ENCODE results near the gene TBC1D4. TPM values are rescaled to one million over a fixed set of nuclear protein-coding genes. Genes with fewer than 3 reads are reported as not detected.
A peak's percentile ranks its signal among the peaks of the same experiment; 100 is the strongest.

TBC1D4 gene
- total and polyA plus RNA-seq, 10 of the 15 experiments (the other 5 are each of a cell fraction or from before 2014, with no cell fraction given) = 11.0 to 38.6 (median 25.5) TPM

DNA sequence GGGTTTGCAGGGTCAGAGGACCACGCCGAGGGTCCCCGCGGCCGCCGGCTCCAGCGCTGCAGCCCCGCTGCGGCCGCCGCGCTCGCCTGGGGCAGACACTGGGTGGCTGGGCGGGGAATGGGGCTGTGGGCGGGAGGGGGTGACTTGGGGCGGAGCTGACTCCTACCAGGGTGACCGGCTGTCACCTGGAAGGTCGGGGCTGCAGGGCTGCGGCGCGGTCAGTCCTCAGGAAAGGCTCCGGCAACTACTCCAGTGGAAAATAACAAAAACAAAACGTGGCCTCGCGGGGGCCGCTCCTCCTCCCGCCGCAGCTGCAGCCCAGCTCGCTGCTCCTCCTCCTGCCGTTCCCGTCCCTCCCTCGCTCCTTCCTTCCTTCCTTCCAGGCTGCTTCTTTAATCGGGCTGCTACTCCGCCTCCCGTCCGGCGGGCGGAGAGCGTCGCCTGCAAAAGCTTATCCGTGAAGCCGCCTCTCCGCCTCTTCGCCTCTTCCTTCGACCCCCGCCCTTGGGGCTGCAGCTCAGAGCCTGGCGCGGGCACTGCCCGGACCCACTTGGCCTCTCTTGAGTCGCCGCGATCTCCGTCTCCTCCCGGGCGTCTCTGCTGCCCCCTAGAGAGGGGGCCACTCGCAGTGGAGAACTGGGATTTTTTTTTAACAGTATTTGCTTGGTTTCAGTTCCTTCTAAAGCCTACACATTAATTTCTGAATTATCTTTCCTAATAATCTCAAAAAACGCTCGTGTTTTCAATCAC, at the start of gene TBC1D4 (continued):
- TF ChIP-seq, protein P1, sequence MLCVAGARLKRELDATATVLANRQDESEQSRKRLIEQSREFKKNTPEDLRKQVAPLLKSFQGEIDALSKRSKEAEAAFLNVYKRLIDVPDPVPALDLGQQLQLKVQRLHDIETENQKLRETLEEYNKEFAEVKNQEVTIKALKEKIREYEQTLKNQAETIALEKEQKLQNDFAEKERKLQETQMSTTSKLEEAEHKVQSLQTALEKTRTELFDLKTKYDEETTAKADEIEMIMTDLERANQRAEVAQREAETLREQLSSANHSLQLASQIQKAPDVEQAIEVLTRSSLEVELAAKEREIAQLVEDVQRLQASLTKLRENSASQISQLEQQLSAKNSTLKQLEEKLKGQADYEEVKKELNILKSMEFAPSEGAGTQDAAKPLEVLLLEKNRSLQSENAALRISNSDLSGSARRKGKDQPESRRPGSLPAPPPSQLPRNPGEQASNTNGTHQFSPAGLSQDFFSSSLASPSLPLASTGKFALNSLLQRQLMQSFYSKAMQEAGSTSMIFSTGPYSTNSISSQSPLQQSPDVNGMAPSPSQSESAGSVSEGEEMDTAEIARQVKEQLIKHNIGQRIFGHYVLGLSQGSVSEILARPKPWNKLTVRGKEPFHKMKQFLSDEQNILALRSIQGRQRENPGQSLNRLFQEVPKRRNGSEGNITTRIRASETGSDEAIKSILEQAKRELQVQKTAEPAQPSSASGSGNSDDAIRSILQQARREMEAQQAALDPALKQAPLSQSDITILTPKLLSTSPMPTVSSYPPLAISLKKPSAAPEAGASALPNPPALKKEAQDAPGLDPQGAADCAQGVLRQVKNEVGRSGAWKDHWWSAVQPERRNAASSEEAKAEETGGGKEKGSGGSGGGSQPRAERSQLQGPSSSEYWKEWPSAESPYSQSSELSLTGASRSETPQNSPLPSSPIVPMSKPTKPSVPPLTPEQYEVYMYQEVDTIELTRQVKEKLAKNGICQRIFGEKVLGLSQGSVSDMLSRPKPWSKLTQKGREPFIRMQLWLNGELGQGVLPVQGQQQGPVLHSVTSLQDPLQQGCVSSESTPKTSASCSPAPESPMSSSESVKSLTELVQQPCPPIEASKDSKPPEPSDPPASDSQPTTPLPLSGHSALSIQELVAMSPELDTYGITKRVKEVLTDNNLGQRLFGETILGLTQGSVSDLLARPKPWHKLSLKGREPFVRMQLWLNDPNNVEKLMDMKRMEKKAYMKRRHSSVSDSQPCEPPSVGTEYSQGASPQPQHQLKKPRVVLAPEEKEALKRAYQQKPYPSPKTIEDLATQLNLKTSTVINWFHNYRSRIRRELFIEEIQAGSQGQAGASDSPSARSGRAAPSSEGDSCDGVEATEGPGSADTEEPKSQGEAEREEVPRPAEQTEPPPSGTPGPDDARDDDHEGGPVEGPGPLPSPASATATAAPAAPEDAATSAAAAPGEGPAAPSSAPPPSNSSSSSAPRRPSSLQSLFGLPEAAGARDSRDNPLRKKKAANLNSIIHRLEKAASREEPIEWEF (IDR thresholded peaks at IDR 0.05; ENCODE audit: insufficient replicate concordance, low read depth, low read length) = no peak
- TF ChIP-seq RAD51 (IDR thresholded peaks at IDR 0.05) = no peak
- peak; percentile 70 for TF ChIP-seq BACH1 (IDR thresholded peaks at IDR 0.05; ENCODE audit: borderline replicate concordance)
- TF ChIP-seq POLR2A (IDR thresholded peaks at IDR 0.05; ENCODE audit: low read depth, low read length) = peak; percentile 73
- peak; percentile 65; the same call in 1 of the 3 replicates for TF ChIP-seq POU2F2 (IDR thresholded peaks at IDR 0.05; ENCODE audit: borderline replicate concordance, low read depth, low read length)
- TF ChIP-seq HDAC6 (IDR thresholded peaks at IDR 0.05; ENCODE audit: unreplicated experiment) = no peak
- no peak for TF ChIP-seq SIN3A (IDR thresholded peaks at IDR 0.05; ENCODE audit: low read depth, low read length)
- peak; percentile 69 for TF ChIP-seq NFIC (IDR thresholded peaks at IDR 0.05; ENCODE audit: low read depth, low read length)
- TF ChIP-seq NFYB (IDR thresholded peaks at IDR 0.05; ENCODE audit: insufficient read depth, low read depth, low read length) = no peak
- TF ChIP-seq NFXL1 (IDR thresholded peaks at IDR 0.05; ENCODE audit: borderline replicate concordance) = no peak
- no peak for TF ChIP-seq CHD1 (IDR thresholded peaks at IDR 0.05; ENCODE audit: low read depth, low read length)
- TF ChIP-seq, protein P2, sequence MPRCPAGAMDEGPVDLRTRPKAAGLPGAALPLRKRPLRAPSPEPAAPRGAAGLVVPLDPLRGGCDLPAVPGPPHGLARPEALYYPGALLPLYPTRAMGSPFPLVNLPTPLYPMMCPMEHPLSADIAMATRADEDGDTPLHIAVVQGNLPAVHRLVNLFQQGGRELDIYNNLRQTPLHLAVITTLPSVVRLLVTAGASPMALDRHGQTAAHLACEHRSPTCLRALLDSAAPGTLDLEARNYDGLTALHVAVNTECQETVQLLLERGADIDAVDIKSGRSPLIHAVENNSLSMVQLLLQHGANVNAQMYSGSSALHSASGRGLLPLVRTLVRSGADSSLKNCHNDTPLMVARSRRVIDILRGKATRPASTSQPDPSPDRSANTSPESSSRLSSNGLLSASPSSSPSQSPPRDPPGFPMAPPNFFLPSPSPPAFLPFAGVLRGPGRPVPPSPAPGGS (IDR thresholded peaks at IDR 0.05; ENCODE audit: borderline replicate concordance, insufficient read depth, low read depth, low read length, poor library complexity, severe bottlenecking) = peak; percentile 76
- TF ChIP-seq, protein P3, sequence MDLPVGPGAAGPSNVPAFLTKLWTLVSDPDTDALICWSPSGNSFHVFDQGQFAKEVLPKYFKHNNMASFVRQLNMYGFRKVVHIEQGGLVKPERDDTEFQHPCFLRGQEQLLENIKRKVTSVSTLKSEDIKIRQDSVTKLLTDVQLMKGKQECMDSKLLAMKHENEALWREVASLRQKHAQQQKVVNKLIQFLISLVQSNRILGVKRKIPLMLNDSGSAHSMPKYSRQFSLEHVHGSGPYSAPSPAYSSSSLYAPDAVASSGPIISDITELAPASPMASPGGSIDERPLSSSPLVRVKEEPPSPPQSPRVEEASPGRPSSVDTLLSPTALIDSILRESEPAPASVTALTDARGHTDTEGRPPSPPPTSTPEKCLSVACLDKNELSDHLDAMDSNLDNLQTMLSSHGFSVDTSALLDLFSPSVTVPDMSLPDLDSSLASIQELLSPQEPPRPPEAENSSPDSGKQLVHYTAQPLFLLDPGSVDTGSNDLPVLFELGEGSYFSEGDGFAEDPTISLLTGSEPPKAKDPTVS (IDR thresholded peaks at IDR 0.05; ENCODE audit: low read depth, low read length) = 0 out of 2 replicates have a peak, but pooled peaks have one; percentile 14
- TF ChIP-seq, protein P4, sequence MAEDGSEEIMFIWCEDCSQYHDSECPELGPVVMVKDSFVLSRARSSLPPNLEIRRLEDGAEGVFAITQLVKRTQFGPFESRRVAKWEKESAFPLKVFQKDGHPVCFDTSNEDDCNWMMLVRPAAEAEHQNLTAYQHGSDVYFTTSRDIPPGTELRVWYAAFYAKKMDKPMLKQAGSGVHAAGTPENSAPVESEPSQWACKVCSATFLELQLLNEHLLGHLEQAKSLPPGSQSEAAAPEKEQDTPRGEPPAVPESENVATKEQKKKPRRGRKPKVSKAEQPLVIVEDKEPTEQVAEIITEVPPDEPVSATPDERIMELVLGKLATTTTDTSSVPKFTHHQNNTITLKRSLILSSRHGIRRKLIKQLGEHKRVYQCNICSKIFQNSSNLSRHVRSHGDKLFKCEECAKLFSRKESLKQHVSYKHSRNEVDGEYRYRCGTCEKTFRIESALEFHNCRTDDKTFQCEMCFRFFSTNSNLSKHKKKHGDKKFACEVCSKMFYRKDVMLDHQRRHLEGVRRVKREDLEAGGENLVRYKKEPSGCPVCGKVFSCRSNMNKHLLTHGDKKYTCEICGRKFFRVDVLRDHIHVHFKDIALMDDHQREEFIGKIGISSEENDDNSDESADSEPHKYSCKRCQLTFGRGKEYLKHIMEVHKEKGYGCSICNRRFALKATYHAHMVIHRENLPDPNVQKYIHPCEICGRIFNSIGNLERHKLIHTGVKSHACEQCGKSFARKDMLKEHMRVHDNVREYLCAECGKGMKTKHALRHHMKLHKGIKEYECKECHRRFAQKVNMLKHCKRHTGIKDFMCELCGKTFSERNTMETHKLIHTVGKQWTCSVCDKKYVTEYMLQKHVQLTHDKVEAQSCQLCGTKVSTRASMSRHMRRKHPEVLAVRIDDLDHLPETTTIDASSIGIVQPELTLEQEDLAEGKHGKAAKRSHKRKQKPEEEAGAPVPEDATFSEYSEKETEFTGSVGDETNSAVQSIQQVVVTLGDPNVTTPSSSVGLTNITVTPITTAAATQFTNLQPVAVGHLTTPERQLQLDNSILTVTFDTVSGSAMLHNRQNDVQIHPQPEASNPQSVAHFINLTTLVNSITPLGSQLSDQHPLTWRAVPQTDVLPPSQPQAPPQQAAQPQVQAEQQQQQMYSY (CRISPR knock-in tag; IDR thresholded peaks at IDR 0.05) = no peak
- TF ChIP-seq CEBPB (IDR thresholded peaks at IDR 0.05; ENCODE audit: borderline replicate concordance in 1 of 2, low read depth in 2 of 2, low read length in 2 of 2) = no peak

Measured in GM12878 (cell line).